Stimulated activated CD4-positive, alpha-beta T cell treated with anti-CD3 and anti-CD28 coated beads, Interleukin-1b, Interleukin-23, amount 100 ng/mL, for 1 hour (primary cell): ENCODE measurements around the gene ZNF45.
"Not testable (repeated sequence)": the region's sequence is repeated elsewhere in the genome, so short reads cannot be mapped to it uniquely, and the experiment has no call there.

Source experiments
- DNase-seq, 2 donors: peaks; one replicate each; pipeline ENCODE4 v3.0.0-alpha.2; 2020; ENCODE audit warnings: low read depth in 2 of 2

The ZNF45 gene

GRCh38 chr19:43934985-43935708 lies at the start of gene ZNF45:
Gene ZNF45 (minus strand): TSS chr19:43935282. CDS start chr19:43922185, 13,097 bp downstream.
- DNase-seq, result peak; percentile 64 to 70

GRCh38 chr19:43984687-43985000 lies 49.6 kb upstream of the ZNF45 start:
- no peak for DNase-seq

- DNase-seq, result peak; percentile 34 to 36
These were observed 49.0 kb upstream of the ZNF45 start, which contains the start of gene ZNF155 for GRCh38 chr19:43983912-43984686. Gene ZNF155 (plus strand): TSS chr19:43984188. CDS start chr19:43988544, 4,356 bp downstream.

DNA sequence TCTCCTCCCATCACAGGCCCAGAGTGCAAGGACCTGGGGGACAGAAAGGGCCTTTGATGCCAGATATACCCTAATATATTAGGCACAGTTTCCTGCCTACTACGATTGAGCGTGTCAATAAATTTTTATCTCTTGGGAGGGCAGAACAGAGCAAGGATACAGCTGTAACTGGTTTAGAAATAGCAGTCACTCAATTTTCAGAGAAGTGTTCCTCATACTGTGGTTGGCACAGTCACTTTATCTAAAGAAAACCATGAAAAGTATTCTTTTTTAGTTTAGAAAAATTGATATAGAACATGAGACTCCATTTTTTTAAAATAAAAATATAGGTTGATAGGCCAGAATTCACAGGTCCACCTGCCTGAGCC lies 48.4 kb upstream of the ZNF45 start:
- no peak for DNase-seq

GRCh38 chr19:43976732-43977131 lies 41.6 kb upstream of the ZNF45 start:
- no peak for DNase-seq

DNA sequence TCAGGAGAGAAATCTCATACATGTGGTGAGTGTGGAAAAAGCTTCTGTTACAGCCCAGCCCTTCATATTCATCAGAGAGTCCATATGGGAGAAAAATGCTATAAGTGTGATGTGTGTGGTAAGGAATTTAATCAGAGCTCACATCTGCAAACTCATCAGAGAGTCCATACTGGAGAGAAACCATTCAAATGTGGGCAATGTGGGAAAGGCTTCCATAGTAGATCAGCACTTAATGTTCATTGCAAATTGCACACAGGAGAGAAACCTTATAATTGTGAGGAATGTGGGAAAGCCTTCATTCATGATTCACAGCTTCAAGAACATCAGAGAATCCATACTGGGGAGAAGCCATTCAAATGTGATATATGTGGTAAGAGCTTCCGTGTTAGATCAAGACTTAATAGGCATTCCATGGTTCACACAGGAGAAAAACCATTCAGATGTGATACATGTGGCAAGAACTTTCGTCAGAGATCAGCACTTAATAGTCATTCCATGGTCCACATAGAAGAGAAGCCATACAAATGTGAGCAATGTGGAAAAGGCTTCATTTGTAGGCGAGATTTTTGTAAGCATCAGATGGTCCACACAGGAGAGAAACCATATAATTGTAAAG lies 31.1 kb upstream of the ZNF45 start:
- DNase-seq, result no peak

DNA sequence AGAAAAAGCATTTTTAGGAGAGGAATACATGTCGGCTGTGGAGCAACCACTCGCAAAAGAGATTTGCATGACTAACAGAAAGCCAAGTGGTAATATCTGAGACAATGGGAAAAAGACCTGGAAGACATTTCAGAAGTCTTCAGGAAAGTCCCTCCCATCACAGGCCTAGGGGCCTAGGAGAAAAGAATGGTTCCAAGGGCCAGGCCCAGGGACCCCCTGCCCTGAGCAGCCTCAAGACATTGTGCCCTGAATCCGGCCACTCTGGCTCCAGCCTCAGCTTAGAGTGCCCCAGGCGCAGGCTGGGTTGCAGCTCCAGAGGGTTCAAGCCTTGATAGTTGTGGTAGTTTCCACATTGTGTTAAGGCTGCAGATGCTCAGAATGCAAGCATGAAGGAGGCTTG lies 25.3 kb upstream of the ZNF45 start:
- no peak for DNase-seq

GRCh38 chr19:43957891-43958290 lies 22.8 kb upstream of the ZNF45 start:
- no peak for DNase-seq

- DNase-seq, result no peak
These were observed 21.7 kb upstream of the ZNF45 start for GRCh38 chr19:43956827-43957226.

GRCh38 chr19:43950834-43951645 lies 16.0 kb upstream of the ZNF45 start, which contains the start of gene ZNF221:
Gene ZNF221 (plus strand): TSS chr19:43951228. CDS start chr19:43962727, 11,499 bp downstream.
- DNase-seq, result peak; percentile 2 to 12

- DNase-seq, result not testable (repeated sequence)
These were observed 14.7 kb upstream of the ZNF45 start for GRCh38 chr19:43949803-43950202.

- not testable (repeated sequence) for DNase-seq
These were observed 12.3 kb upstream of the ZNF45 start for GRCh38 chr19:43947412-43947811.

DNA sequence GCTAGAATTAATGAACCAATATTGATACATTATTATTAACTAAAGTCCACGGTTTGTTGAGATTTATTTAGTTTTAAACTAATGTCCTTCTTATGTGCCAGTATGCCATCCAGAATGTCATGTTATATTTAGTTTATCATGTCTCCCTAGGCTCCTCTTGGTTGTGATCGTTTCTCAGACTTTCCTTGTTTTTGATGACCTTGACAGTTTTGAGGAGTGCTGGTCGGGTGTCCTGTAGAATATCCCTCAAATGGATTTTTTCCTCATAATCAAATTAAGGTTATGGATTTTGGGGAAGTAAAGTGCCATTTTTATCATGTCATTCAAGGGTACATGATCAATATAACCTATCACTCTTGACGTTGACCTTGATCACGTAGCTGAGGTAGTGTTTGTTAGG lies 6.1 kb upstream of the ZNF45 start:
- DNase-seq, result no peak

DNA sequence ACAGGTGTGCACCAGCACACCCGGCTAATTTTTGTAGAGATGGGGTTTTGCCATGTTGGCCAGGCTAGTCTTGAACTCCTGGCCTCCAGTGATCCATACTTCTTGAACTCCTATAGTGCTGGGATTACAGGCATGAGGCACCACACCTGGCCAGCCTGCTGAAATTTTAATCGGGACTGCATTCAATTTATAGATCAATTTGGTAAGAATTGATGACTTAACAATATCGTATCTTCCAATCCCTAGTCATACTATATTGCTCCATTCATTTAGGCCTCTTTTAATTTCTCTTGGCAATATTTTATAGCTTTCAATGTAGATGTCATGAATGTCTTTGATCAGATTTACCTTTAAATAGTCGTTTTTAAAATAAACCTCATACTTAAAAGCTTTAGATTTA lies 5.6 kb upstream of the ZNF45 start:
- no peak for DNase-seq

GRCh38 chr19:43939557-43940260 lies 4.6 kb upstream of the ZNF45 start:
- DNase-seq, result no peak

GRCh38 chr19:43936188-43936587 lies 1.1 kb upstream of the ZNF45 start:
- DNase-seq, result no peak

GRCh38 chr19:43934055-43934984 lies 762 bp downstream of the ZNF45 start:
- DNase-seq, result no peak

GRCh38 chr19:43928820-43929219 lies 6.3 kb downstream of the ZNF45 start:
- no peak for DNase-seq

- no peak for DNase-seq
These were observed 11.2 kb downstream of the ZNF45 start for GRCh38 chr19:43923875-43924274.

GRCh38 chr19:43914051-43914450 lies 21.0 kb downstream of the ZNF45 start:
- no peak for DNase-seq
